SK-N-SH treated with all-trans-retinoic acid at 6 μM for 48 hours (cell line): ENCODE data around the gene FREM2.

Experiments
- BACH2 ChIP-seq: fragments of 250-450 bp; sonication (Bioruptor Pico); IDR thresholded peaks from 2 replicates; pipeline ENCODE4 v1.9.0; 2021; ENCODE audit warnings: mild to moderate bottlenecking, borderline replicate concordance
- CREB5 ChIP-seq: fragments of 250-450 bp; sonication (Bioruptor Pico); IDR thresholded peaks from 2 replicates; pipeline ENCODE4 v1.5.1; 2020; ENCODE audit warnings: low read depth, mild to moderate bottlenecking, moderate library complexity
- CSDC2 ChIP-seq: fragments of 250-450 bp; sonication (Bioruptor Pico); IDR thresholded peaks from 2 replicates; pipeline ENCODE4 v1.5.0; 2020; ENCODE audit warnings: mild to moderate bottlenecking, moderate library complexity
- PATZ1 ChIP-seq: fragments of 250-450 bp; sonication (Bioruptor Pico); IDR thresholded peaks from 2 replicates; pipeline ENCODE4 v1.8.0; 2020; ENCODE audit warnings: mild to moderate bottlenecking, moderate library complexity, borderline replicate concordance
- POU6F1 ChIP-seq: fragments of 250-450 bp; sonication (Bioruptor Pico); IDR thresholded peaks from 2 replicates; pipeline ENCODE4 v1.8.0; 2021; ENCODE audit warnings: low read depth, mild to moderate bottlenecking, moderate library complexity, borderline replicate concordance
- PPARA ChIP-seq: fragments of 250-450 bp; sonication (Bioruptor Pico); IDR thresholded peaks from 2 replicates; pipeline ENCODE4 v1.5.0; 2020; ENCODE audit warnings: mild to moderate bottlenecking, borderline replicate concordance
- TCF4 ChIP-seq: fragments of 250-450 bp; sonication (Bioruptor Pico); IDR thresholded peaks from 2 replicates; pipeline ENCODE4 v1.8.0; 2021; ENCODE audit warnings: mild to moderate bottlenecking, moderate library complexity, borderline replicate concordance
- TOX ChIP-seq: fragments of 250-450 bp; sonication (Bioruptor Pico); IDR thresholded peaks from 2 replicates; pipeline ENCODE4 v1.8.0; 2021; ENCODE audit warnings: mild to moderate bottlenecking, moderate library complexity, borderline replicate concordance
- TSHZ2 ChIP-seq: fragments of 250-450 bp; sonication (Bioruptor Pico); IDR thresholded peaks from 2 replicates; pipeline ENCODE4 v1.5.0; 2020; ENCODE audit warnings: mild to moderate bottlenecking, moderate library complexity
- ZC3H10 ChIP-seq: fragments of 250-450 bp; sonication (Bioruptor Pico); IDR thresholded peaks from 2 replicates; pipeline ENCODE4 v1.5.1; 2021; ENCODE audit warnings: mild to moderate bottlenecking, moderate library complexity
- ZFP3 ChIP-seq: fragments of 250-450 bp; sonication (Bioruptor Pico); IDR thresholded peaks from 2 replicates; pipeline ENCODE4 v1.5.0; 2020; ENCODE audit warnings: mild to moderate bottlenecking, moderate library complexity
- ZFP30 ChIP-seq: fragments of 450-650 bp; formaldehyde crosslinking; IDR thresholded peaks from 2 replicates; pipeline ENCODE4 v1.5.0; 2022; ENCODE audit warnings: mild to moderate bottlenecking, moderate library complexity
- ZNF565 ChIP-seq: fragments of 450-650 bp; formaldehyde crosslinking; conservative IDR thresholded peaks from 2 replicates; pipeline ENCODE4 v1.5.0; 2020; ENCODE audit warnings: low read depth, mild to moderate bottlenecking, moderate library complexity
- ZNF70 ChIP-seq: fragments of 450-650 bp; formaldehyde crosslinking; IDR thresholded peaks from 2 replicates; pipeline ENCODE4 v1.5.0; 2020; ENCODE audit warnings: mild to moderate bottlenecking, moderate library complexity

GRCh38 chr13:38819053-38819452 is 132.2 kb downstream of the FREM2 start:
- TF ChIP-seq ZNF565 (CRISPR knock-in tag) = no peak
- TF ChIP-seq CREB5 (CRISPR knock-in tag) = no peak
- no peak for TF ChIP-seq PPARA (CRISPR knock-in tag)
- no peak for TF ChIP-seq ZNF70
- no peak for TF ChIP-seq PATZ1 (CRISPR knock-in tag)
- TF ChIP-seq ZC3H10 = no peak
- TF ChIP-seq BACH2 = no peak
- no peak for TF ChIP-seq ZFP30
- no peak for TF ChIP-seq POU6F1 (CRISPR knock-in tag)
- no peak for TF ChIP-seq CSDC2
- TF ChIP-seq TSHZ2 (CRISPR knock-in tag) = no peak
- TF ChIP-seq ZFP3 = no peak
- no peak for TF ChIP-seq TOX
- TF ChIP-seq TCF4 (CRISPR knock-in tag) = no peak
